ENCODE data around the gene CYB5D1.
A peak's percentile ranks its signal among the peaks of the same experiment; 100 is the strongest.
"Not testable (repeated sequence)": the region's sequence is repeated elsewhere in the genome, so short reads cannot be mapped to it uniquely, and the experiment has no call there.

The CYB5D1 gene

GRCh38 chr17:7856011-7856810 is 1.6 kb upstream of the CYB5D1 start:
- DNase-seq (ENCODE audit: low read depth, low spot score) = no peak

- DNase-seq (ENCODE audit: low read depth, low spot score) = peak; percentile 99
Observed at GRCh38 chr17:7856811-7857712, 741 bp upstream of the CYB5D1 start, which contains the start of gene NAA38. NAA38 (minus strand) TSS chr17:7857559; CDS start chr17:7857463, 96 bp downstream.

GRCh38 chr17:7858522-7858810 is 663 bp downstream of the CYB5D1 start:
- peak; percentile 79 for DNase-seq (ENCODE audit: low read depth, low spot score)

- DNase-seq (ENCODE audit: low read depth, low spot score) = no peak
Observed at GRCh38 chr17:7859028-7859427, 1.2 kb downstream of the CYB5D1 start.

- peak; percentile 64 for DNase-seq (ENCODE audit: low read depth, low spot score)
Observed at GRCh38 chr17:7862692-7863437, 5.1 kb downstream of the CYB5D1 start.

- not testable (repeated sequence) for DNase-seq (ENCODE audit: low read depth, low spot score)
Observed at GRCh38 chr17:7864384-7864783, 6.6 kb downstream of the CYB5D1 start.

GRCh38 chr17:7864995-7865650 is 7.3 kb downstream of the CYB5D1 start:
- no peak for DNase-seq (ENCODE audit: low read depth, low spot score)

GRCh38 chr17:7867881-7868329 is 10.1 kb downstream of the CYB5D1 start:
- DNase-seq (ENCODE audit: low read depth, low spot score) = no peak

- DNase-seq (ENCODE audit: low read depth, low spot score) = no peak
Observed at GRCh38 chr17:7873051-7873450, 15.2 kb downstream of the CYB5D1 start.

GRCh38 chr17:7875804-7876370 is 18.1 kb downstream of the CYB5D1 start:
- DNase-seq (ENCODE audit: low read depth, low spot score) = no peak

GRCh38 chr17:7878234-7878633 is 20.4 kb downstream of the CYB5D1 start:
- no peak for DNase-seq (ENCODE audit: low read depth, low spot score)

GRCh38 chr17:7880076-7880868 is 22.5 kb downstream of the CYB5D1 start:
- DNase-seq (ENCODE audit: low read depth, low spot score) = no peak

GRCh38 chr17:7881276-7882054 is 23.7 kb downstream of the CYB5D1 start:
- DNase-seq (ENCODE audit: low read depth, low spot score) = no peak

- no peak for DNase-seq (ENCODE audit: low read depth, low spot score)
Observed at GRCh38 chr17:7882068-7882467, 24.3 kb downstream of the CYB5D1 start.

GRCh38 chr17:7882629-7883028 is 24.8 kb downstream of the CYB5D1 start:
- no peak for DNase-seq (ENCODE audit: low read depth, low spot score)

GRCh38 chr17:7883781-7884386 is 26.1 kb downstream of the CYB5D1 start:
- peak; percentile 37 for DNase-seq (ENCODE audit: low read depth, low spot score)

- DNase-seq (ENCODE audit: low read depth, low spot score) = peak; percentile 24
Observed at GRCh38 chr17:7884581-7885366, 27.0 kb downstream of the CYB5D1 start.

All from astrocyte of the hippocampus (primary cell).